ENCODE results near the gene SH2D2A. TPM values are rescaled to one million over a fixed set of nuclear protein-coding genes. Genes with fewer than 3 reads are reported as not detected.

Gene SH2D2A
- total and polyA plus RNA-seq, 9 of the 15 experiments (the other 6 are each of a cell fraction or from before 2014, with no cell fraction given), result 0.89 to 33.6 (median 6.9) TPM

DNA sequence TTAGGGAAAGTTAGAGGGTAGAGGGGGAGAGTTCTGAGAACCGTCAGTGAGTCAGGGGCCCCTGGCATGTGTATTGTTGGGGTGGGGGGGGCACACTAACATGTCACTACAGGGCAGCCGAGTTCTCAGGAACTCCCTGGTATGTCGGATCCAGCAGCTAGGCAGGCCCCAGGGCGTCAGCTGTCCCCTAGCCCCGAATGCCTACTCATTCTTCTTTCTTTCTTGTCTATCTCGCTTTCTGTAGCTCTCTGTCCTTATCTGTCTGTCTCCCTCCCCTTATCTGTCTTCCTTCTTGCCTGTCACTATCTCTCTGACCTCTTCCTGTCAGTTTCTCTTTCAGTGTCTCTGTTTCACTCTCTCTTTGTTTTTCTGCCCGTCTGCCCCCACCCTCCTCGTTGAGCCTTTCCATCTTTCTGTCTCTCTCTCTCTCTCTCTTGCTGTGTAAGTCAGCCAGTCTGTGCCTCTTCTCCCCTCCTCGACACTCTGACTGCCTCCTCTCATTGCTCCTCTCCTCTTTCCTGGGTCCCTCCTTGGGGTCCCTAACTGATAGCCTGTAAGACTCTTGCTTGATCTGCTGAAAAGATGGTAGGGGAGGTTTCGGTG lies 46.5 kb upstream of the SH2D2A start (continued):
- TF ChIP-seq DPF2 (IDR thresholded peaks at IDR 0.05) (peak; percentile 99), FUS (optimal IDR thresholded peaks at IDR 0.05; ENCODE audit: low read depth, low read length) (no peak), ZNF263 (CRISPR knock-in tag; IDR thresholded peaks at IDR 0.05; ENCODE audit: borderline replicate concordance) (0 out of 2 replicates have a peak, but pooled peaks have one; percentile 10), MAZ (CRISPR knock-in tag; conservative IDR thresholded peaks at IDR 0.05 in 1 of 2, IDR thresholded peaks at IDR 0.05 in 1 of 2) (peak; percentile 63 to 72; a peak in 3 of 4 replicates), RNF2 (IDR thresholded peaks at IDR 0.05) (peak; percentile 92; the same call in 1 of the 2 replicates), ZNF75A (CRISPR knock-in tag; IDR thresholded peaks at IDR 0.05) (no peak), TAL1 (IDR thresholded peaks at IDR 0.05) (peak; percentile 81), MECOM (CRISPR knock-in tag; IDR thresholded peaks at IDR 0.05) (peak; percentile 97), GABPA (tag; conservative IDR thresholded peaks at IDR 0.05; ENCODE audit: low read depth) (peak; percentile 60), CBX3 (IDR thresholded peaks at IDR 0.05; ENCODE audit: borderline replicate concordance in 1 of 2, low read length in 2 of 2) (no peak), IRF2 (CRISPR knock-in tag; IDR thresholded peaks at IDR 0.05) (no peak), ZNF274 (IDR thresholded peaks at IDR 0.05; ENCODE audit: borderline replicate concordance, low read depth, low read length) (no peak), ETV1 (tag; conservative IDR thresholded peaks at IDR 0.05; ENCODE audit: low read depth) (peak; percentile 71), RFX7 (CRISPR knock-in tag; IDR thresholded peaks at IDR 0.05) (no peak), ETV5 (CRISPR knock-in tag; IDR thresholded peaks at IDR 0.05; ENCODE audit: low read depth) (peak; percentile 69; the same call in 1 of the 2 replicates), ESRRA (IDR thresholded peaks at IDR 0.05; ENCODE audit: borderline replicate concordance, low read depth) (no peak; the same call in none of the 2 replicates), SMC3 (conservative IDR thresholded peaks at IDR 0.05; ENCODE audit: insufficient read depth, low read depth, low read length) (no peak), ZNF316 (IDR thresholded peaks at IDR 0.05) (peak; percentile 84), HDAC1 (IDR thresholded peaks at IDR 0.05) (peak; percentile 42 to 99; a peak in 3 of 4 replicates), E2F3 (CRISPR knock-in tag; IDR thresholded peaks at IDR 0.05) (0 out of 2 replicates have a peak, but pooled peaks have one; percentile 51)
- TF ChIP-seq, protein P1, sequence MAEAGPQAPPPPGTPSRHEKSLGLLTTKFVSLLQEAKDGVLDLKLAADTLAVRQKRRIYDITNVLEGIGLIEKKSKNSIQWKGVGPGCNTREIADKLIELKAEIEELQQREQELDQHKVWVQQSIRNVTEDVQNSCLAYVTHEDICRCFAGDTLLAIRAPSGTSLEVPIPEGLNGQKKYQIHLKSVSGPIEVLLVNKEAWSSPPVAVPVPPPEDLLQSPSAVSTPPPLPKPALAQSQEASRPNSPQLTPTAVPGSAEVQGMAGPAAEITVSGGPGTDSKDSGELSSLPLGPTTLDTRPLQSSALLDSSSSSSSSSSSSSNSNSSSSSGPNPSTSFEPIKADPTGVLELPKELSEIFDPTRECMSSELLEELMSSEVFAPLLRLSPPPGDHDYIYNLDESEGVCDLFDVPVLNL (CRISPR knock-in tag; IDR thresholded peaks at IDR 0.05; ENCODE audit: low read depth), result no peak
- TF ChIP-seq, protein P2, sequence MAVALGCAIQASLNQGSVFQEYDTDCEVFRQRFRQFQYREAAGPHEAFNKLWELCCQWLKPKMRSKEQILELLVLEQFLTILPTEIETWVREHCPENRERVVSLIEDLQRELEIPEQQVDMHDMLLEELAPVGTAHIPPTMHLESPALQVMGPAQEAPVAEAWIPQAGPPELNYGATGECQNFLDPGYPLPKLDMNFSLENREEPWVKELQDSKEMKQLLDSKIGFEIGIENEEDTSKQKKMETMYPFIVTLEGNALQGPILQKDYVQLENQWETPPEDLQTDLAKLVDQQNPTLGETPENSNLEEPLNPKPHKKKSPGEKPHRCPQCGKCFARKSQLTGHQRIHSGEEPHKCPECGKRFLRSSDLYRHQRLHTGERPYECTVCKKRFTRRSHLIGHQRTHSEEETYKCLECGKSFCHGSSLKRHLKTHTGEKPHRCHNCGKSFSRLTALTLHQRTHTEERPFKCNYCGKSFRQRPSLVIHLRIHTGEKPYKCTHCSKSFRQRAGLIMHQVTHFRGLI (CRISPR knock-in tag; IDR thresholded peaks at IDR 0.05), result peak; percentile 64; the same call in 1 of the 2 replicates
- TF ChIP-seq, protein P3, sequence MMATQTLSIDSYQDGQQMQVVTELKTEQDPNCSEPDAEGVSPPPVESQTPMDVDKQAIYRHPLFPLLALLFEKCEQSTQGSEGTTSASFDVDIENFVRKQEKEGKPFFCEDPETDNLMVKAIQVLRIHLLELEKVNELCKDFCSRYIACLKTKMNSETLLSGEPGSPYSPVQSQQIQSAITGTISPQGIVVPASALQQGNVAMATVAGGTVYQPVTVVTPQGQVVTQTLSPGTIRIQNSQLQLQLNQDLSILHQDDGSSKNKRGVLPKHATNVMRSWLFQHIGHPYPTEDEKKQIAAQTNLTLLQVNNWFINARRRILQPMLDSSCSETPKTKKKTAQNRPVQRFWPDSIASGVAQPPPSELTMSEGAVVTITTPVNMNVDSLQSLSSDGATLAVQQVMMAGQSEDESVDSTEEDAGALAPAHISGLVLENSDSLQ (IDR thresholded peaks at IDR 0.05), result peak; percentile 96
- TF ChIP-seq, protein P4, sequence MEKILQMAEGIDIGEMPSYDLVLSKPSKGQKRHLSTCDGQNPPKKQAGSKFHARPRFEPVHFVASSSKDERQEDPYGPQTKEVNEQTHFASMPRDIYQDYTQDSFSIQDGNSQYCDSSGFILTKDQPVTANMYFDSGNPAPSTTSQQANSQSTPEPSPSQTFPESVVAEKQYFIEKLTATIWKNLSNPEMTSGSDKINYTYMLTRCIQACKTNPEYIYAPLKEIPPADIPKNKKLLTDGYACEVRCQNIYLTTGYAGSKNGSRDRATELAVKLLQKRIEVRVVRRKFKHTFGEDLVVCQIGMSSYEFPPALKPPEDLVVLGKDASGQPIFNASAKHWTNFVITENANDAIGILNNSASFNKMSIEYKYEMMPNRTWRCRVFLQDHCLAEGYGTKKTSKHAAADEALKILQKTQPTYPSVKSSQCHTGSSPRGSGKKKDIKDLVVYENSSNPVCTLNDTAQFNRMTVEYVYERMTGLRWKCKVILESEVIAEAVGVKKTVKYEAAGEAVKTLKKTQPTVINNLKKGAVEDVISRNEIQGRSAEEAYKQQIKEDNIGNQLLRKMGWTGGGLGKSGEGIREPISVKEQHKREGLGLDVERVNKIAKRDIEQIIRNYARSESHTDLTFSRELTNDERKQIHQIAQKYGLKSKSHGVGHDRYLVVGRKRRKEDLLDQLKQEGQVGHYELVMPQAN (IDR thresholded peaks at IDR 0.05; ENCODE audit: borderline replicate concordance), result peak; percentile 53; the same call in 1 of the 2 replicates

Measured in K562 (cell line).